GM18909 (cell line): ENCODE data around the gene PYGO1.
"Not testable (repeated sequence)": the region's sequence is repeated elsewhere in the genome, so short reads cannot be mapped to it uniquely, and the experiment has no call there.

Experiments used
- ATAC-seq: cut with Tn5 transposase; IDR thresholded peaks from one replicate; pipeline ENCODE4 v1.9.1; 2021; ENCODE audit warnings: mild to moderate bottlenecking; ENCODE audit not compliant: unreplicated experiment, poor library complexity

The PYGO1 gene

DNA sequence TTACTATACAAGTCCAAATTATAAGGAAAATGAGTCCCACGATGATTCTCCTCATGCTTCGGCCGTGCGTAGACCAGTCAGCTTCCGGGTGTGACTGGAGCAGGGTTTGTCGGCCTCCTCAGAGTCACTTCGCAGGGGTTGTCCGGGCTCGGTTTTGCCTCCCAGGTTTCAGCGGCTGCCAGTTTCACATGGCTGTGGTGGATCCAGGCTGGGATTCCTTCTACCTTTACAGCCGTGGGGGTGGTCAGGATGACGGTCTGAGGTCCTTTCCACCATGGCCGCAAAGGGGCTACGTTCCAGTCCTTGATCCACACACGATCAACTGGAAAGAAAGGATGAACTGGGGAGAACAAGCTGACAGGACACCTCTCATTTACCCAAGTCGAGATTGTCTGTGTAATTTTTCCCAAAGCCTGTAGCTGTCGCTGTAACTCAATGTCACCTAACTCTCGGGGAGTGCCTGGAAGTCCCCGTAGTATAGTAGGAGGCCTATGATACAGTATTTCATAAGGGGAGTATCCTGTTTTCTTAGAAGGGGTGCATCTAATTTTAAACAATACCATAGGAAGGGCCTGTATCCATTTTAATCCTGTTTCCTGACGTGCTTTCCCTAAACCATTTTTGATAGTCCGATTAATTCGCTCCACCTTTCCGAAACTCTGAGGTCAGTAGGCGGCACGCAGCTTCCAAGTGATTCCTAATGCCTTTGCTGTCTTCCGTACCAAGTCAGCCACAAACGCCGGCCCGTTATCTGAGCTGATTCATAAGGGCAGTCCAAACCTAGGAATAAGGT is 74.3 kb downstream of the PYGO1 start:
- not testable (repeated sequence) for ATAC-seq

DNA sequence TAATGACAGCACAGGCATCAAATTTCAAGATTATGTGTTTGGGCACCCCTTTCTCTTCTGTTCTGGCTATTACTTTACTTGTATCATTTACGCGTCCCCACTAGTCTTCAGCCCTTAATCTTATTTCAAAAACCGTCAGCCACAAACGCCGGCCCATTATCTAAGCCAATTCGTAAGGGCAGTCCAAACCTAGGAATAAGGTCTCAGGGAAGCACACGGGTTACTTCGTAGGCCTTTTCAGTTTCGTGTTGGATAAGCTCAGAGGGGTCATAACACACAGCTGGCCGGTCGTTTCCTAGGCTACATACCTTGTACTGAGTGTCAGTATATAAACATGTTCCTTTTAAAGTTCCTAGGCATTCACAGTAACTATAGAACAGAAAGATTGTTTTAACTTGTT is 75.0 kb downstream of the PYGO1 start:
- no peak for ATAC-seq

DNA sequence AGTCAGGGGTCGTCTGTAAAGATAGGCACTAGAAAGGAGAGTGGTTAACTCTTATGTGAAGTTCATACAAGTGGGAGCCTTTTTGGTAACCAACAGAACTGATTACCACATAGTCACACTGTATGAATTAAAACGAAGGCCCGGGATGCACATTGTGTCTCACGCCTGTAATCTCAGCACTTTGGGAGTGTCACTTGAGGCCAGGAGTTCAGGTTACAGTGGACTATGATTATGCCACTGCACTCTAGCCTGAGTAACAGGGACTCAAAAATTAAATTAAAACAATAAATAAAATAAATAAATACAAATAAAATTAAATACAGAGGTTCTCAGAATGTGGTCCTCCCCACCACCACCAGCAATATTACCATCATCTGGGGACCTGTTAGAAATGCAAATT is 80.6 kb downstream of the PYGO1 start:
- ATAC-seq, result no peak

DNA sequence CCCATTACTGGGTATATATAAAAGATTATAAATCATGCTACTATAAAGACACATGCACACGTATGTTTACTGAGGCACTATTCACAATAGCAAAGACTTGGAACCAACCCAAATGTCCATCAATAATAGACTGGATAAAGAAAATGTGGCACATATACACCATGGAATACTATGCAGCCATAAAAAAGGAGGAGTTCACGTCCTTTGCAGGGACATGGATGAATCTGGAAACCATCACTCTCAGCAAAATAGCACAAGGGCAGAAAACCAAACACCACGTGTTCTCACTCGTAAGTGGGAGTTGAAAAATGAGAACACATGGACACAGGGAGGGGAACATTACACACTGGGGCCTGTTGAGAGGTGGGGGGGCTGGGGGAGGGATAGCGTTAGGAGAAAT is 82.7 kb downstream of the PYGO1 start:
- not testable (repeated sequence) for ATAC-seq

DNA sequence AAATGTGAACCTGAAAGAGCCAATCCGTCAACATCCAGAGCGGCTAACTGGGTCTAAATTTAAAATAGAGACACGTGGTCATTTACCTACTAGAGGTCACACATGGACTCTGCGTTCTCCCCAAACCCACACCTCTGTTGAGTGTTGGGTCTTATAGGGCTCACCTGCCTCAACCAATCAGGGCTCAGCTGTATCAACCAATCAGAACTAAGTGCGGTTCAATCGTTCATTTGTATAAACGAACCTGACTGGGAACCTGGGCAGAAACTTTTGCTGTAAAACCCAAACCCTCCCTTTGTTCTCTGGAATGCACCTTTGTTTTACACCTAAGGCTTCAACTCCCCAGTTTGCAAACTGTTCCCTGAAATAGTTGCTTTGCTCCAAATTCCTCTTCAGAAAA is 89.0 kb downstream of the PYGO1 start:
- no peak for ATAC-seq

DNA sequence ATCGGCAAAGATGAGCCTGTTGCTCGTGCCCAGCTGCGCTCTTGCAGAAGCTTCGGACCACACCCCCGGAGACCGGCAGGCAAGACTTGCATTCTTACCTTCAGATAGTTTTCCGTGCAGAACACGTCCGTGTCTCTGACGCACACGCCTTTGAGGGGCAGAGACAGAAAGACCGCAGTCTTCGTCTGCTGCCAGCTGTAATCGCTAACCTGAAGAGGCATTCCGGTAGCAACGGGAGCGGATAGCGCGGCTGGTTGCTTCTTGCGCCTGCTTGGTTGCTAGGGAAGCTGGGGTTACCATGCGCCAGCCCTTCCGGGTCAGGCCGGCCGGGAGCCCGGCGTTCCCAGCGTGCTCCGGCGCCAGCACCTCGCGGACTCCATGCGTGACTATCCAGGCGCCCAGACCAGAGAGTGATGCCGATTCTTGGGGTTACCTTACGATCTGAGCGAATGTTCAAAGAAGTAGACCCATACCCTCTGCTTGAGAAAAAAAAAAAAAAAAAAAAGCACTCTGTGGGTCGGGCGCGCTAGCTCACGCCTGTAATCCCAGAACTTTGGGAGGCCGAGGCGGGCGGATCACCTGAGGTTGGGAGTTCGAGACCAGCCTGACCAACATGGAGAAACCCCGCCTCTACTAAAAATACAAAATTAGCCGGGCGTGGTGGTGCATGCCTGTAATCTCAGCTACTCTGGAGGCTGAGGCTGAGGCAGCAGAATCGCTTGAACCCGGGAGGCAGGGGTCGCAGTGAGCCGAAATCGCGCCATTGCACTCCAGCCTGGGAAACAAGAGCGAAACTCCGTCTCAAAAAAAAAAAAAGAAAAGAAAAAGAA is 89.8 kb downstream of the PYGO1 start:
- peak; percentile 99 for ATAC-seq

DNA sequence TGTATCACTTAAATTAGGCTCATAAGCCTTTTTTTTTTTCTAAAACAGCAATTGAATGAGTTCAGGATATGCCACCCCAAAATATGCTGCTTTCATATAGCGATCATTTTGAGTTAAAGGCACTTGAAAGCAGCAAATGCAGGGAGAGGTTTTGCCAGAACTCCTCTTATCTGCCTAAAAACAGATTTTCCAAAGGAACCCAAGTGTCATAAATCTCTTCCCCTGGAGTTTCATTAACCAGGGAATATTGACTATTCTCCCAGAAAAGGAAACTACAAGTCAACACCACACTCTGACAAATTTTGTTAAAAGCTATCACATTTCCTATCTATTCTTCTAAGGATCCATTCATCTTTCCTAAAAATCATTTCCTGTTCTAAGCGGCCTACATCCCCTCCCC is 91.4 kb downstream of the PYGO1 start:
- no peak for ATAC-seq

DNA sequence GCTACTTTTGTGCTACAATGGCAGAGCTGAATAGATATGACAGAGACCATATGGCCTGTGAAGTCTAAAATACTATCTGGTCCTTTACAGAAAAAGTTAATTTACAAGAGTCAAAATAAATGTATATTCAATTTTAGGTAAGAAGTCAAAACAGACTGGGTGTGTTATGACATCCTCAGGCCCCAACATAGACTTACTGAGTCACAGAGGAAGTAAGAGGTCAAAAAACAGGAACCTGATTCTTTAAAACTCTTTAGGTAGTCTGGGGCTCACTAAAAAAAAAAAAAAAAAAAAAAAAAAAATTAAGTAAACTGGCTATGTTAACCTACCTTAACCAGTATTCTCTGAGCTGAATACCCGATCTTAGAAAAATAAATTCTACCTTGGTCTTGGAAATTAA is 93.2 kb downstream of the PYGO1 start:
- ATAC-seq, result no peak

DNA sequence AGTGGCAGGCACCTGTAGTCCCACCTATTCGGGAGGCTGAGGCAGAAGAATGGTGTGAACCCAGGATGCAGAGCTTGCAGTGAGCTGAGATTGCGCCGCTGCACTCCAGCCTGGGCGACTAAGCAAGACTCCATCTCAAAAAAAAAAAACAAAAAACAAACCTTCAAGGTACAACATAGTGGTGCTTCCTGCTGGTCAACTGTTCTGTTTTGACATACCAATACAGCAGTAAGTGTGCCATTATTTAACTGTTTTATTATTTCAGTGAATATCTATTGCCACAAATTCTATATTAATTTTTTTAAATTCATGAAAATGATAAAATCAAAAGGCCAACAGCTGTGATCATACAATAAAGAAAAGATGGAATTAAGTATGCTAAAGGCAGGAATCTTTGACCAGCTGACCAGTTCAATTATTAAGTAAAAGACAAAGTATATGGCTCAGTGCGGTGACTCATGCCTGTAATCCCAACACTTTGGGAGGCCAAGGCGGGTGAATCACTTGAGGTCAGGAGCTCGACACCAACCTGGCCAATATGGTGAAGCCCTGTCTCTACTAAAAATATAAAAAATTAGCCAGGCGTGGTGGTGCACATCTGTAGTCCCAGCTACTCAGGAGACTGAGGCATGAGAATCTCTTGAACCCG is 99.1 kb downstream of the PYGO1 start:
- not testable (repeated sequence) for ATAC-seq
